K562 (cell line): ENCODE results near the gene EMID1. TPM values are rescaled to one million over a fixed set of nuclear protein-coding genes. Genes with fewer than 3 reads are reported as not detected.

Source experiments
- CBFA2T2 ChIP-seq: fragments of 450-650 bp; conservative IDR thresholded peaks from 2 replicates; pipeline ENCODE4 v1.6.1; 2017; ENCODE audit warnings: mild to moderate bottlenecking
- CTCF ChIP-seq, 3 experiments: IDR thresholded peaks in 2 of 3; conservative IDR thresholded peaks in 1 of 3; 2 replicates each; pipeline ENCODE4 v1.5.1; 2011 to 2012; ENCODE audit warnings: low read length in 3 of 3, mild to moderate bottlenecking in 3 of 3, control low read depth in 2 of 3, improper control_type of control experiment in 1 of 3, inconsistent platforms in 1 of 3, low read depth in 1 of 3, mixed read lengths in 1 of 3, moderate library complexity in 1 of 3; ENCODE audit not compliant: insufficient read depth in 2 of 3
- NFXL1 ChIP-seq: fragments of 450-650 bp; formaldehyde crosslinking; IDR thresholded peaks from 2 replicates; pipeline ENCODE4 v1.4.0; 2021; ENCODE audit warnings: mild to moderate bottlenecking
- PRPF4 ChIP-seq: fragments of 200-400 bp; formaldehyde crosslinking; IDR thresholded peaks from one replicate; pipeline ENCODE4 v1.6.1; 2017; ENCODE audit warnings: low read length, low read depth, mild to moderate bottlenecking; ENCODE audit not compliant: insufficient read depth, poor library complexity, severe bottlenecking
- RAD21 ChIP-seq, 2 experiments: fragments of 250-450 bp in 1 of 2; fragments of 450-650 bp in 1 of 2; sonication (Bioruptor Pico) in 1 of 2; formaldehyde crosslinking in 1 of 2; IDR thresholded peaks in 1 of 2; conservative IDR thresholded peaks in 1 of 2; 2 replicates each; pipeline versions ENCODE4 v1.4.0 to v1.8.0; 2020 to 2022; ENCODE audit warnings: mild to moderate bottlenecking in 2 of 2, moderate library complexity in 1 of 2
- RB1 ChIP-seq: fragments of 450-650 bp; IDR thresholded peaks from 2 replicates; pipeline ENCODE4 v1.6.1; 2017; ENCODE audit warnings: low read depth, mild to moderate bottlenecking
- REST ChIP-seq, 2 experiments: fragments of 450-650 bp; formaldehyde crosslinking in 1 of 2; IDR thresholded peaks; 2 replicates each; pipeline versions ENCODE4 v1.4.0 to v1.6.1; 2014 to 2020; ENCODE audit warnings: mild to moderate bottlenecking in 2 of 2, borderline replicate concordance in 1 of 2, low read depth in 1 of 2
- STAG1 ChIP-seq: sonication (generic); formaldehyde crosslinking; IDR thresholded peaks from 2 replicates; pipeline ENCODE4 v1.5.0; 2020; ENCODE audit warnings: missing genetic modification reagents, borderline replicate concordance
- TBP ChIP-seq: optimal IDR thresholded peaks from 2 replicates; pipeline ENCODE3; 2011; ENCODE audit warnings: low read depth, low read length, improper control_type of control experiment
- ZBTB33 ChIP-seq: sonication (generic); formaldehyde crosslinking; IDR thresholded peaks from 2 replicates; pipeline ENCODE4 v1.8.1; 2023; ENCODE audit warnings: mild to moderate bottlenecking, missing genetic modification reagents
- ZNF444 ChIP-seq: fragments of 250-450 bp; sonication (Bioruptor Pico); IDR thresholded peaks from 2 replicates; pipeline ENCODE4 v1.4.0; 2020; ENCODE audit warnings: mild to moderate bottlenecking, moderate library complexity
- ZNF830 ChIP-seq: fragments of 250-450 bp; sonication (Bioruptor Pico); IDR thresholded peaks from 2 replicates; pipeline ENCODE4 v1.5.0; 2021; ENCODE audit warnings: mild to moderate bottlenecking
- polyA plus RNA-seq, 8 experiments: library from polyadenylated mRNA; depleted of rRNA in 4 of 8; stranded (reverse) in 5 of 8; unstranded in 3 of 8; fragments of >200 nt; fragmentation: Nextera tagmentation in 2 of 8; fragmentation: Illumina TruSeq in 1 of 8; extraction: Ambion mirVana in 2 of 8; extraction: Trizol in 1 of 8; gene quantifications; 2 replicates each; pipeline versions ENCODE4 v1.2.1 to v1.2.3, GENCODE V29; 2011 to 2014; ENCODE audit warnings: inconsistent platforms in 1 of 8, missing spikeins in 1 of 8
- total RNA-seq, 7 experiments: library from RNA; depleted of rRNA in 6 of 7; stranded (reverse); fragments of >200 nt in 6 of 7; fragmentation: Illumina TruSeq in 2 of 7; extraction: Trizol in 2 of 7; gene quantifications; 2 replicates each; pipeline versions ENCODE4 v1.2.1 to v1.2.3, GENCODE V29; 2011 to 2021; ENCODE audit warnings: low replicate concordance in 1 of 7

Gene EMID1
- total and polyA plus RNA-seq, 9 of the 15 experiments (the other 6 are each of a cell fraction or from before 2014, with no cell fraction given): 0.15 to 7.2 (median 2.7) TPM

- TF ChIP-seq REST (IDR thresholded peaks at IDR 0.05; ENCODE audit: borderline replicate concordance) (peak; percentile 70; the same call in 1 of the 2 replicates), REST (CRISPR knock-in tag; IDR thresholded peaks at IDR 0.05; ENCODE audit: low read depth) (no peak), CBFA2T2 (no peak), PRPF4 (no peak), RAD21 (CRISPR knock-in tag; conservative IDR thresholded peaks at IDR 0.05 in 1 of 2, IDR thresholded peaks at IDR 0.05 in 1 of 2) (peak; percentile 63 to 85), TBP (peak; percentile 14), NFXL1 (CRISPR knock-in tag) (no peak), ZNF830 (no peak), CTCF (IDR thresholded peaks at IDR 0.05 in 2 of 3, conservative IDR thresholded peaks at IDR 0.05 in 1 of 3; ENCODE audit: insufficient read depth in 2 of 3, low read depth in 1 of 3, low read length in 3 of 3) (peak; percentile 81 to 88 (median 84)), RB1 (peak; percentile 36; the same call in 1 of the 2 replicates), STAG1 (CRISPR knock-in tag) (peak; percentile 78; the same call in 1 of the 2 replicates), ZBTB33 (CRISPR knock-in tag) (no peak), ZNF444 (CRISPR knock-in tag) (no peak)
Measured at GRCh38 chr22:29245626-29246385, 40.1 kb downstream of the EMID1 start (continued).
